ENCODE results near the gene SLC1A1.

Gene SLC1A1

DNA sequence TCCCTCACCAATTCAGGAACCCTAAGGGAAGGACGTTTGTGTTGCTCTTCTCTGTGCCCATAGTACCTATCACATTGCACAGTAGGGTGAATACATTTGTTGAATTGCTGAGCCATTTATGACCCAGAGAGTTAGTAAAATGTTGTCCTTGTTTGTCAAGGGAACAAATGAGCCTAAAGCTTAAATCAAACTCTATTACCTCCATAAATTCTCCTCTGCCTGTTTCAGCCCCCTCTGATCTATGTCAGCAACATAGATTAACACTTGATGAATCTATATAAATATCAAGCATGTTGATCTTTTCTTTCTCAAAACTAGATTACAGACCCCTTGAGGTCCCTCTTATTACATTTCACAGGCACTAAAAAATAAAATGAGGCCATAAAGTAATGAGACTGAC lies 7.1 kb downstream of the SLC1A1 start:
- no peak overlapping the region for H3K4me2 ChIP-seq (ENCODE audit: low read length, poor library complexity, severe bottlenecking)
- H3K36me3 ChIP-seq (ENCODE audit: control insufficient read depth in 1 of 2, insufficient read depth in 2 of 2, low read depth in 1 of 2, low read length in 2 of 2): peaks cover 3 to 11% of the 10 kb centered on the region in 2 experiments
- DNase-seq: no peak
- no peak overlapping the region for H3K27ac ChIP-seq (ENCODE audit: low read length, poor library complexity, severe bottlenecking)
- no peak overlapping the region for H3K18ac ChIP-seq (ENCODE audit: low read depth in 1 of 2, low read length in 2 of 2)
- H3K9ac ChIP-seq (ENCODE audit: low read length): peak overlapping the region; percentile 60
- no peak overlapping the region for H2BK5ac ChIP-seq (ENCODE audit: low read depth, low read length, poor library complexity, severe bottlenecking)
- no peak overlapping the region for H3K4ac ChIP-seq (ENCODE audit: low read depth in 1 of 2, low read length in 2 of 2)
- no peak overlapping the region for H2AK5ac ChIP-seq (ENCODE audit: low read length, severe bottlenecking)
- H2BK12ac ChIP-seq (ENCODE audit: low read length in 2 of 2): no peak overlapping the region
- H3K9me3 ChIP-seq (ENCODE audit: control insufficient read depth, low read length): no peaks in the 10 kb centered on the region
- H4K8ac ChIP-seq (ENCODE audit: low read length): no peak overlapping the region
- H4K91ac ChIP-seq (ENCODE audit: low read length): no peak overlapping the region
- peaks cover 24% of the 10 kb centered on the region for H3K79me1 ChIP-seq (replicated peaks; ENCODE audit: low read length, poor library complexity, severe bottlenecking)
- H2AFZ ChIP-seq (ENCODE audit: low read depth, low read length): no peak overlapping the region
- no peak overlapping the region for H2BK120ac ChIP-seq (ENCODE audit: low read depth, low read length)
- no peaks in the 10 kb centered on the region for H3K27me3 ChIP-seq (ENCODE audit: control insufficient read depth in 1 of 2, insufficient read depth in 1 of 2, low read length in 2 of 2)
- H3K14ac ChIP-seq (ENCODE audit: low read length in 2 of 2): no peak overlapping the region
- WGBS: no CpG with 5 or more reads among the region's 1 CpG
- H3K4me3 ChIP-seq (ENCODE audit: insufficient read depth in 1 of 2, low read depth in 1 of 2, low read length in 2 of 2): no peak overlapping the region
- no peak overlapping the region for H3K23ac ChIP-seq (ENCODE audit: low read length in 2 of 2)
- H2BK15ac ChIP-seq (ENCODE audit: low read depth, poor library complexity, severe bottlenecking): no peak overlapping the region
- peaks cover 18% of the 10 kb centered on the region for H3K4me1 ChIP-seq (ENCODE audit: control insufficient read depth, insufficient read depth, low read depth, low read length)

DNA sequence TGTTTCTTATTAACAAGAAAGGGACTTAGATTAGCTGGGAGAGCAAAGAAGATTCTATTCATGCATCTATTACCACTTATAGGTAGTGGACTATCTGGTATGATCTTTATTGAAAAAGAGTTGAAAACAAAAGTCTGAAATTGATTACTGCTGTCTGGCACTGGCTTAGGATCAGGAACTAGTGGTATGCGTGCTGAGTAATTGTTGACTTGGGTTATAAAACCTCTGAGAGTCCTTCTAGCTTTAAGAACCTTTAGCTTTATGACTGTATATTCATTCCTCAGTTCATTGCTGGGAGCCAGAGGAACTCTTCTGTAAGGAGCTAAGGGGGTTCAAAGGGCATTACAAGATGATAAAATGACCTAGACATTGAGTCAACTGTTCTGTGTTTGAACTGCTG lies 7.6 kb downstream of the SLC1A1 start:
- peak overlapping the region; percentile 52 for H3K27ac ChIP-seq (ENCODE audit: low read length, poor library complexity, severe bottlenecking)
- DNase-seq: peak; percentile 29
- H4K91ac ChIP-seq (ENCODE audit: low read length): no peak overlapping the region
- H2BK5ac ChIP-seq (ENCODE audit: low read depth, low read length, poor library complexity, severe bottlenecking): no peak overlapping the region
- no peak overlapping the region for H3K23ac ChIP-seq (ENCODE audit: low read length in 2 of 2)
- no peak overlapping the region for H3K4me2 ChIP-seq (ENCODE audit: low read length, poor library complexity, severe bottlenecking)
- no CpG with 5 or more reads among the region's 1 CpG for WGBS
- H3K27me3 ChIP-seq (ENCODE audit: control insufficient read depth in 1 of 2, insufficient read depth in 1 of 2, low read length in 2 of 2): no peaks in the 10 kb centered on the region
- H3K79me1 ChIP-seq (replicated peaks; ENCODE audit: low read length, poor library complexity, severe bottlenecking): peaks cover 22% of the 10 kb centered on the region
- no peak overlapping the region for H3K14ac ChIP-seq (ENCODE audit: low read length in 2 of 2)
- H2BK12ac ChIP-seq (ENCODE audit: low read length in 2 of 2): no peak overlapping the region
- peak overlapping the region; percentile 60 for H3K9ac ChIP-seq (ENCODE audit: low read length)
- no peak overlapping the region for H2AFZ ChIP-seq (ENCODE audit: low read depth, low read length)
- H2BK120ac ChIP-seq (ENCODE audit: low read depth, low read length): no peak overlapping the region
- H3K4me1 ChIP-seq (ENCODE audit: control insufficient read depth, insufficient read depth, low read depth, low read length): peaks cover 16% of the 10 kb centered on the region
- no peak overlapping the region for H2AK5ac ChIP-seq (ENCODE audit: low read length, severe bottlenecking)
- H3K4ac ChIP-seq (ENCODE audit: low read depth in 1 of 2, low read length in 2 of 2): no peak overlapping the region
- H3K18ac ChIP-seq (ENCODE audit: low read depth in 1 of 2, low read length in 2 of 2): no peak overlapping the region
- H4K8ac ChIP-seq (ENCODE audit: low read length): no peak overlapping the region
- H3K4me3 ChIP-seq (ENCODE audit: insufficient read depth in 1 of 2, low read depth in 1 of 2, low read length in 2 of 2): no peak overlapping the region
- H3K9me3 ChIP-seq (ENCODE audit: control insufficient read depth, low read length): no peaks in the 10 kb centered on the region
- no peak overlapping the region for H2BK15ac ChIP-seq (ENCODE audit: low read depth, poor library complexity, severe bottlenecking)
- H3K36me3 ChIP-seq (ENCODE audit: control insufficient read depth in 1 of 2, insufficient read depth in 2 of 2, low read depth in 1 of 2, low read length in 2 of 2): peaks cover 7 to 11% of the 10 kb centered on the region in 2 experiments

DNA sequence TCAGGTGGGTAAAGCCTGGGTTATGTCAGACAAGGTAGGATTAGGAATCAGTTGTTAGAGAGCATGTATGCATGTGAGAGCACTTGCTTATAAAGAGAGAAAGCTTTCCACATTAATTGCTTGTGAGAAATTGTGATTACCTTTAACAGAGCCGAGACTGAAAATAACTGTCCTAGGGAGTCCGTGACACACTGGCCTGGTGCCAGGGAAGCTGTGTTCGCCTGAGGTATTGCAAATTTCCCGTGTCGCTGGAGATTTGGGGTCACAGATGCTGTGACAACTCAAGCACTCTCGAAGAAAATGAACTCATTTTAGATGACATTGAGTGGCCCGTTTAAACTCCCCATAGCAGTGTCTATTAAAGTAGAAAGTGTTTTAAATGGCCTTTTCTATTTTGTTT lies 9.6 kb downstream of the SLC1A1 start:
- no peak overlapping the region for H2BK120ac ChIP-seq (ENCODE audit: low read depth, low read length)
- H4K8ac ChIP-seq (ENCODE audit: low read length): no peak overlapping the region
- H3K4ac ChIP-seq (ENCODE audit: low read depth in 1 of 2, low read length in 2 of 2): no peak overlapping the region
- WGBS: 85% methylated on average over 6 of the region's 7 CpGs
- H3K4me3 ChIP-seq (ENCODE audit: insufficient read depth in 1 of 2, low read depth in 1 of 2, low read length in 2 of 2): no peak overlapping the region
- H3K4me2 ChIP-seq (ENCODE audit: low read length, poor library complexity, severe bottlenecking): no peak overlapping the region
- no peak overlapping the region for H3K9ac ChIP-seq (ENCODE audit: low read length)
- no peak overlapping the region for H3K27ac ChIP-seq (ENCODE audit: low read length, poor library complexity, severe bottlenecking)
- H2BK12ac ChIP-seq (ENCODE audit: low read length in 2 of 2): no peak overlapping the region
- H3K36me3 ChIP-seq (ENCODE audit: control insufficient read depth in 1 of 2, insufficient read depth in 2 of 2, low read depth in 1 of 2, low read length in 2 of 2): peaks cover 11 to 22% of the 10 kb centered on the region in 2 experiments
- no peak overlapping the region for H4K91ac ChIP-seq (ENCODE audit: low read length)
- no peak for DNase-seq
- no peak overlapping the region for H3K23ac ChIP-seq (ENCODE audit: low read length in 2 of 2)
- H3K27me3 ChIP-seq (ENCODE audit: control insufficient read depth in 1 of 2, insufficient read depth in 1 of 2, low read length in 2 of 2): no peaks in the 10 kb centered on the region
- no peak overlapping the region for H2AK5ac ChIP-seq (ENCODE audit: low read length, severe bottlenecking)
- no peak overlapping the region for H3K18ac ChIP-seq (ENCODE audit: low read depth in 1 of 2, low read length in 2 of 2)
- H3K14ac ChIP-seq (ENCODE audit: low read length in 2 of 2): no peak overlapping the region
- H3K79me1 ChIP-seq (replicated peaks; ENCODE audit: low read length, poor library complexity, severe bottlenecking): peaks cover 21% of the 10 kb centered on the region
- H3K4me1 ChIP-seq (ENCODE audit: control insufficient read depth, insufficient read depth, low read depth, low read length): peaks cover 16% of the 10 kb centered on the region
- H3K9me3 ChIP-seq (ENCODE audit: control insufficient read depth, low read length): no peaks in the 10 kb centered on the region
- H2AFZ ChIP-seq (ENCODE audit: low read depth, low read length): no peak overlapping the region
- no peak overlapping the region for H2BK15ac ChIP-seq (ENCODE audit: low read depth, poor library complexity, severe bottlenecking)
- no peak overlapping the region for H2BK5ac ChIP-seq (ENCODE audit: low read depth, low read length, poor library complexity, severe bottlenecking)

DNA sequence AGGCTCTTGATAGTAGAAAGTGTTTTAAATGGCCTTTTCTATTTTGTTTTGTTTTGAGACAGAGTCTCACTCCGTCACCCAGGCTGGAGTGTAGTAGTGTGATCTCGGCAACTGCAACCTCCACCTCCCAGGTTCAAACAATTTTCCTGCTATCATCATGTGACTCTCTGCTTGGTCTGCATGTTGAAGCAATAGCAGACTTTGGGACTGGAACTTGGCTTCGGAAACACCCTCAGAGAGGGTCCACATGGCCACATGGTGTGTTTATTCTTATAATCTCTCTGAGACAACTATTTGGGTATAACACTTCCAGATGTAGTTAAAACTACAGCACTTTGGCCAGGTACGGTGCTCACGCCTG lies 10.9 kb downstream of the SLC1A1 start:
- Histone ChIP-seq H2BK120ac (ENCODE audit: low read depth, low read length) (no peak overlapping the region), H3K9ac (ENCODE audit: low read length) (no peak overlapping the region), H3K23ac (ENCODE audit: low read length in 2 of 2) (no peak overlapping the region), H2AFZ (ENCODE audit: low read depth, low read length) (no peak overlapping the region), H2BK15ac (ENCODE audit: low read depth, poor library complexity, severe bottlenecking) (no peak overlapping the region), H3K14ac (ENCODE audit: low read length in 2 of 2) (no peak overlapping the region), H4K91ac (ENCODE audit: low read length) (no peak overlapping the region), H3K27ac (ENCODE audit: low read length, poor library complexity, severe bottlenecking) (no peak overlapping the region), H3K18ac (ENCODE audit: low read depth in 1 of 2, low read length in 2 of 2) (no peak overlapping the region), H3K4me3 (ENCODE audit: insufficient read depth in 1 of 2, low read depth in 1 of 2, low read length in 2 of 2) (no peak overlapping the region), H3K79me1 (replicated peaks; ENCODE audit: low read length, poor library complexity, severe bottlenecking) (peaks cover 20% of the 10 kb centered on the region), H3K27me3 (ENCODE audit: control insufficient read depth in 1 of 2, insufficient read depth in 1 of 2, low read length in 2 of 2) (no peaks in the 10 kb centered on the region), H4K8ac (ENCODE audit: low read length) (peak overlapping the region; percentile 23), H3K9me3 (ENCODE audit: control insufficient read depth, low read length) (no peaks in the 10 kb centered on the region), H3K36me3 (ENCODE audit: control insufficient read depth in 1 of 2, insufficient read depth in 2 of 2, low read depth in 1 of 2, low read length in 2 of 2) (peaks cover 9 to 22% of the 10 kb centered on the region in 2 experiments), H3K4me1 (ENCODE audit: control insufficient read depth, insufficient read depth, low read depth, low read length) (peaks cover 9% of the 10 kb centered on the region), H2BK5ac (ENCODE audit: low read depth, low read length, poor library complexity, severe bottlenecking) (no peak overlapping the region), H3K4ac (ENCODE audit: low read depth in 1 of 2, low read length in 2 of 2) (no peak overlapping the region), H2AK5ac (ENCODE audit: low read length, severe bottlenecking) (peak overlapping the region; percentile 59), H3K4me2 (ENCODE audit: low read length, poor library complexity, severe bottlenecking) (no peak overlapping the region), H2BK12ac (ENCODE audit: low read length in 2 of 2) (no peak overlapping the region)
- WGBS: 98% methylated on average over 3 of the region's 5 CpGs
- no peak for DNase-seq

Measured in mesenchymal stem cell (in vitro differentiated cells and primary cell).